BLaER1 treated with 17β-estradiol and CSF1 and Interleukin-3, amounts not matched to agents 10 nM and 100 nM (cell line): ENCODE data around the gene MAGEB3.

Experiments used
- H3K27ac ChIP-seq, 11 experiments: shearing (Covaris generic); formaldehyde crosslinking; 2 replicates each; pipeline ENCODE4 v1.8.1; 2022
- H3K27me3 ChIP-seq, 11 experiments: shearing (Covaris generic); formaldehyde crosslinking; 2 replicates each; pipeline ENCODE4 v1.8.1; 2022
- H3K36me3 ChIP-seq, 11 experiments: shearing (Covaris generic); formaldehyde crosslinking; 2 replicates each; pipeline ENCODE4 v1.8.1; 2022
- H3K4me1 ChIP-seq, 10 experiments: shearing (Covaris generic); formaldehyde crosslinking; 2 replicates each; pipeline ENCODE4 v1.8.1; 2022
- H3K4me2 ChIP-seq, 11 experiments: shearing (Covaris generic); formaldehyde crosslinking; 2 replicates each; pipeline ENCODE4 v1.8.1; 2022
- H3K4me3 ChIP-seq, 10 experiments: shearing (Covaris generic); formaldehyde crosslinking; 2 replicates each; pipeline ENCODE4 v1.8.1; 2022
- H3K9ac ChIP-seq, 11 experiments: shearing (Covaris generic); formaldehyde crosslinking; 2 replicates each; pipeline ENCODE4 v1.8.1; 2022
- H3K9me3 ChIP-seq, 11 experiments: shearing (Covaris generic); formaldehyde crosslinking; replicated peaks in 1 of 11; 2 replicates each; pipeline ENCODE4 v1.8.1; 2022
- H4K20me1 ChIP-seq, 11 experiments: shearing (Covaris generic); formaldehyde crosslinking; 2 replicates each; pipeline ENCODE4 v1.8.1; 2022
- Cebpa-rat ChIP-seq, 11 experiments: shearing (Covaris generic); IDR thresholded peaks; 2 replicates each; pipeline ENCODE4 v1.8.1; 2022

MAGEB3 gene

DNA sequence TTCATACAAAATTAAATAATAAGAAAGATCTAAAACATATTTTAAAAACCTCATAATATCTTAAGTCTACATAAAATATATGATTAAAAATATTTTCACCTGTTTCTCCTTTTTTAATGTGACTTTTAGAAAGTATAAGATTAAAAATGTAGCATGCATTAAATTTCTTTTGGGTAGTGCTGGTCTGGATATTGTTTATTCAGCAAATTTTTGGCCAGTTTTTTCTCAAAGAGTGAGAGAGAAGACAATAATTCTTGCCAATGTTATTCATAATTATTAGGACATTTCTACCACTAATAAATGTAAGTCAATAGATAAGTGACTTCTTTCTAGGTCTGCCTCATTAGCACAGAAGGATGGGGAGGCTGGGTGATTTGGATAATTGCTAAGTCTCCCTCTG, 30.6 kb downstream of the MAGEB3 start:
- no peak overlapping the region for H3K9ac ChIP-seq
- peaks cover 0 to 10% (median 7%) of the 10 kb centered on the region in 11 experiments; a peak in 8 of 22 replicates for H3K9me3 ChIP-seq
- H3K4me2 ChIP-seq, result no peak overlapping the region
- no peak overlapping the region for H3K4me3 ChIP-seq
- no peaks in the 10 kb centered on the region for H3K36me3 ChIP-seq
- no peaks in the 10 kb centered on the region for H4K20me1 ChIP-seq
- H3K4me1 ChIP-seq, result no peaks in the 10 kb centered on the region
- TF ChIP-seq Cebpa-rat (IDR thresholded peaks at IDR 0.05), result no peak
- no peak overlapping the region for H3K27ac ChIP-seq
- no peaks in the 10 kb centered on the region for H3K27me3 ChIP-seq

GRCh38 chrX:30262763-30263162, 32.3 kb downstream of the MAGEB3 start:
- Histone ChIP-seq H3K9me3 (no peaks in the 10 kb centered on the region), H4K20me1 (no peaks in the 10 kb centered on the region), H3K36me3 (no peaks in the 10 kb centered on the region), H3K9ac (no peak overlapping the region), H3K4me2 (no peak overlapping the region), H3K4me1 (no peaks in the 10 kb centered on the region), H3K27me3 (no peaks in the 10 kb centered on the region), H3K4me3 (no peak overlapping the region), H3K27ac (no peak overlapping the region)
- TF ChIP-seq Cebpa-rat (IDR thresholded peaks at IDR 0.05), result no peak

DNA sequence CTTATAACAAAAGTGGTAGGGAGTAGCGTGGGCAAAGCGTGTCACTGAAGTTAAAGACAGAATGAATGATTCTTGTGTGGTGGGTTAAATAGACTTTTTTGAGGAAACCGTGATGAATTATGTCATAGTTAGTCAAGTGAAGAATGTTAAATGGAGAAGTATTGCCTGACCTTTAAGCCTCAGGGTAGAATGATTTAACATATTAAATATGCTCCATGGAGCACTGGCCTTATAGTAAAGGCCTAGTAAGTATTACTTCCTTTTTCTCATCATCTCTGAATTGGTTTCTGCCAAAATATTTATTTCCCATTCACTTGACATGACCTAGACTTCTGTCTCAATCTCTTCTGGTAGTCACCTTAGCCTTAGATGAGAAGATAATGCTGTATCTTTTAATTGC, 40.2 kb downstream of the MAGEB3 start:
- Histone ChIP-seq H3K4me3 (no peak overlapping the region), H3K36me3 (no peaks in the 10 kb centered on the region), H4K20me1 (no peaks in the 10 kb centered on the region), H3K9ac (no peak overlapping the region), H3K9me3 (peaks cover 0 to 8% (median 0%) of the 10 kb centered on the region in 11 experiments; a peak in 5 of 22 replicates), H3K27ac (no peak overlapping the region), H3K4me2 (no peak overlapping the region), H3K4me1 (no peaks in the 10 kb centered on the region), H3K27me3 (no peaks in the 10 kb centered on the region)
- TF ChIP-seq Cebpa-rat (IDR thresholded peaks at IDR 0.05), result no peak

DNA sequence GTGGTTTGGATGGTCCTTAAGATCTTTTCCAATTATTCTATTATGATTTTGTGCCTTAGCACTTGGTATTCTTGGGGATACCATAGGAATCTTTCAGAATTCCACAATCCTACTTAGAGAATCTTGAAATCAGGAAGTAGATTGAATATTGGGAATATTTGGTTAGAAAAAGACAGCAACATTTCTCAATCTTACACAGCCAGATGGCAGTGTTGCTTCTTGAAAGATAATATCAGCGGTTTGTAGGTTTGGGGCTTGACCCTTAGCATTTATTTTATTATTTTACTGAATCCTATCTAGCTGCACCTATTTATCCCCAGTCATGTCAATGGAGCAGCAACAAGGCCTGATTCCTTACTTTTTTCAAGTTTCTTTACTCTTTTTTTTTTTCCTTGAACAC, 45.0 kb downstream of the MAGEB3 start:
- Histone ChIP-seq H3K36me3 (no peaks in the 10 kb centered on the region), H3K9me3 (peaks cover 0 to 8% (median 0%) of the 10 kb centered on the region in 11 experiments; a peak in 5 of 22 replicates), H3K4me1 (0 out of 20 replicates have a peak, but pooled peaks cover 0 to 3% (median 0%) of the 10 kb centered on the region in 10 experiments), H3K4me3 (no peak overlapping the region), H3K4me2 (no peak overlapping the region), H3K27ac (no peak overlapping the region), H3K9ac (no peak overlapping the region), H3K27me3 (no peaks in the 10 kb centered on the region), H4K20me1 (no peaks in the 10 kb centered on the region)
- TF ChIP-seq Cebpa-rat (IDR thresholded peaks at IDR 0.05), result no peak

GRCh38 chrX:30278365-30278764, 47.9 kb downstream of the MAGEB3 start:
- Histone ChIP-seq H3K4me2 (no peak overlapping the region; a peak in 1 of 22 replicates), H3K36me3 (no peaks in the 10 kb centered on the region), H3K4me1 (peaks cover 0 to 12% (median 1%) of the 10 kb centered on the region in 10 experiments; a peak in 8 of 20 replicates), H4K20me1 (no peaks in the 10 kb centered on the region), H3K4me3 (no peak overlapping the region), H3K9me3 (peaks cover 0 to under 1% (median 0%) of the 10 kb centered on the region in 11 experiments; a peak in 1 of 22 replicates), H3K9ac (no peak overlapping the region), H3K27ac (no peak overlapping the region), H3K27me3 (no peaks in the 10 kb centered on the region)
- no peak for TF ChIP-seq Cebpa-rat (IDR thresholded peaks at IDR 0.05)

DNA sequence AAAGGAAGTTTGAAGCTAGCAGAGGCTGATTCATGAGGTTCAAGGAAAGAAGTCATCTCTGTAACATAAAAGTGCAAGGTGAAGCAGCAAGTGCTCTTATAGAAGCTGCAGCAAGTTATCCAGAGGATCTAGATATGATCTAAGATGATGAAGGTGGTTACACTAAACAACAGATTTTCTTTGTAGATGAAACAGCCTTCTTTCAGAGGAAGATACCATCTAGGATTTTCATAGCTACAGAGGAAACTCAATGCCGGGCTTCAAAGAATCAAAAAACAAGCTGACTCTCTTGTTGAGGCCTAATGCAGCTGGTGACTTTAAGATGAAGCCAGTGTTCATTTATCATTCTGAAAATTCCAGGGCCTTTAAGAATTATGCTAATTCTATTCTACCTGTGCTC, 50.0 kb downstream of the MAGEB3 start:
- Histone ChIP-seq H3K27ac (no peak overlapping the region), H3K9ac (no peak overlapping the region), H3K27me3 (no peaks in the 10 kb centered on the region), H3K36me3 (no peaks in the 10 kb centered on the region), H3K9me3 (no peaks in the 10 kb centered on the region), H3K4me2 (no peak overlapping the region), H3K4me3 (no peak overlapping the region), H3K4me1 (peaks cover 0 to 22% (median 7%) of the 10 kb centered on the region in 10 experiments; a peak in 10 of 20 replicates), H4K20me1 (no peaks in the 10 kb centered on the region)
- no peak for TF ChIP-seq Cebpa-rat (IDR thresholded peaks at IDR 0.05)

DNA sequence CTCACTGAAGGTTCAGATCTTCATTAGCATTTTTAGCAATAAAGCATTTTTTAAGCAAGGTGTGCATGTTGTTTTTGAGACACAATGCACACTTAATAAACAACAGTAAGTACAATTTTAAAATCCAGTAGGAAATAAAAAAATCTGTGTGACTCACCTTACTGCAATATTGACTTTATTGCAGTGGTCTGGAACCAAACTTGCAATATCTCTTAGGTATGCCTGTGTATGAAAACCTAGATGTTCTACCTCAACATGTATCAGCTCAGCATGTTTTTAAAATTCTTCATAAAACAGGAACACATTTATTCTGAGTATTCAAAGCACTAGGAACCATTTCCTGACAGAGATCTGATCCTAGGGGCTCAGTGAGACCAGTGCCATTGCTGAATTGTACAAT, 52.1 kb downstream of the MAGEB3 start:
- no peak for TF ChIP-seq Cebpa-rat (IDR thresholded peaks at IDR 0.05)
- peak overlapping the region in 2 of 11 experiments; percentile 28 to 75; a peak in 4 of 22 replicates for H3K4me2 ChIP-seq
- peaks cover 0 to 22% (median 7%) of the 10 kb centered on the region in 10 experiments; a peak in 10 of 20 replicates for H3K4me1 ChIP-seq
- no peaks in the 10 kb centered on the region for H4K20me1 ChIP-seq
- H3K4me3 ChIP-seq, result no peak overlapping the region
- no peak overlapping the region for H3K9ac ChIP-seq
- no peaks in the 10 kb centered on the region for H3K9me3 ChIP-seq
- no peaks in the 10 kb centered on the region for H3K27me3 ChIP-seq
- H3K36me3 ChIP-seq, result no peaks in the 10 kb centered on the region
- peak overlapping the region in 2 of 11 experiments; percentile 35 to 81; a peak in 3 of 22 replicates for H3K27ac ChIP-seq

GRCh38 chrX:30283456-30284200, 53.2 kb downstream of the MAGEB3 start:
- Histone ChIP-seq H3K36me3 (no peaks in the 10 kb centered on the region), H3K4me2 (peak overlapping the region in 6 of 11 experiments; percentile 8 to 75 (median 63); a peak in 11 of 22 replicates), H3K9me3 (no peaks in the 10 kb centered on the region), H3K27ac (peak overlapping the region in 9 of 11 experiments; percentile 31 to 82 (median 66); a peak in 14 of 22 replicates), H3K9ac (peak overlapping the region in 4 of 11 experiments; percentile 26 to 47 (median 36); a peak in 5 of 22 replicates), H4K20me1 (no peaks in the 10 kb centered on the region), H3K27me3 (no peaks in the 10 kb centered on the region), H3K4me1 (peaks cover 0 to 22% (median 7%) of the 10 kb centered on the region in 10 experiments; a peak in 10 of 20 replicates), H3K4me3 (no peak overlapping the region)
- no peak for TF ChIP-seq Cebpa-rat (IDR thresholded peaks at IDR 0.05)
